Panc1 (cell line): ENCODE measurements around the gene NALCN.

Source experiments
- CTCF ChIP-seq: fragments of 450-650 bp; IDR thresholded peaks from 2 replicates; pipeline ENCODE4 v1.5.1; 2017; ENCODE audit warnings: mild to moderate bottlenecking
- SIN3A ChIP-seq: IDR thresholded peaks from 2 replicates; pipeline ENCODE4 v1.6.1; 2012; ENCODE audit warnings: low read depth, mild to moderate bottlenecking, low read length, moderate library complexity, borderline replicate concordance; ENCODE audit not compliant: insufficient read depth
- TF ChIP-seq, protein P1 (sequence below), 2 experiments: IDR thresholded peaks; 2 replicates each; pipeline ENCODE4 v1.6.1; 2011 to 2012; ENCODE audit warnings: low read depth in 2 of 2, control low read depth in 1 of 2, low read length in 1 of 2, mild to moderate bottlenecking in 1 of 2, moderate library complexity in 1 of 2; ENCODE audit not compliant: insufficient read depth in 1 of 2

GRCh38 chr13:101049166-101049850 is 367.0 kb downstream of the NALCN start:
- TF ChIP-seq CTCF (no peak), SIN3A (no peak)
- TF ChIP-seq, protein P1, sequence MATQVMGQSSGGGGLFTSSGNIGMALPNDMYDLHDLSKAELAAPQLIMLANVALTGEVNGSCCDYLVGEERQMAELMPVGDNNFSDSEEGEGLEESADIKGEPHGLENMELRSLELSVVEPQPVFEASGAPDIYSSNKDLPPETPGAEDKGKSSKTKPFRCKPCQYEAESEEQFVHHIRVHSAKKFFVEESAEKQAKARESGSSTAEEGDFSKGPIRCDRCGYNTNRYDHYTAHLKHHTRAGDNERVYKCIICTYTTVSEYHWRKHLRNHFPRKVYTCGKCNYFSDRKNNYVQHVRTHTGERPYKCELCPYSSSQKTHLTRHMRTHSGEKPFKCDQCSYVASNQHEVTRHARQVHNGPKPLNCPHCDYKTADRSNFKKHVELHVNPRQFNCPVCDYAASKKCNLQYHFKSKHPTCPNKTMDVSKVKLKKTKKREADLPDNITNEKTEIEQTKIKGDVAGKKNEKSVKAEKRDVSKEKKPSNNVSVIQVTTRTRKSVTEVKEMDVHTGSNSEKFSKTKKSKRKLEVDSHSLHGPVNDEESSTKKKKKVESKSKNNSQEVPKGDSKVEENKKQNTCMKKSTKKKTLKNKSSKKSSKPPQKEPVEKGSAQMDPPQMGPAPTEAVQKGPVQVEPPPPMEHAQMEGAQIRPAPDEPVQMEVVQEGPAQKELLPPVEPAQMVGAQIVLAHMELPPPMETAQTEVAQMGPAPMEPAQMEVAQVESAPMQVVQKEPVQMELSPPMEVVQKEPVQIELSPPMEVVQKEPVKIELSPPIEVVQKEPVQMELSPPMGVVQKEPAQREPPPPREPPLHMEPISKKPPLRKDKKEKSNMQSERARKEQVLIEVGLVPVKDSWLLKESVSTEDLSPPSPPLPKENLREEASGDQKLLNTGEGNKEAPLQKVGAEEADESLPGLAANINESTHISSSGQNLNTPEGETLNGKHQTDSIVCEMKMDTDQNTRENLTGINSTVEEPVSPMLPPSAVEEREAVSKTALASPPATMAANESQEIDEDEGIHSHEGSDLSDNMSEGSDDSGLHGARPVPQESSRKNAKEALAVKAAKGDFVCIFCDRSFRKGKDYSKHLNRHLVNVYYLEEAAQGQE (IDR thresholded peaks at IDR 0.05; ENCODE audit: insufficient read depth in 1 of 2, low read depth in 2 of 2, low read length in 1 of 2) = no peak
